ENCODE measurements around the gene OBP2A. TPM values are rescaled to one million over a fixed set of nuclear protein-coding genes. Genes with fewer than 3 reads are reported as not detected.
A peak's percentile ranks its signal among the peaks of the same experiment; 100 is the strongest.

OBP2A gene
- total RNA-seq, 6 donors from 2014 or later = not detected

GRCh38 chr9:135565141-135565628 lies 19.3 kb downstream of the OBP2A start:
- TF ChIP-seq POLR2A (IDR thresholded peaks at IDR 0.05) = no peak
- TF ChIP-seq CTCF (IDR thresholded peaks at IDR 0.05) = no peak
- no peak for TF ChIP-seq POLR2AphosphoS5 (IDR thresholded peaks at IDR 0.05)
- no peak for TF ChIP-seq EP300 (IDR thresholded peaks at IDR 0.05)
- 60 to 71% methylated on average over 1 to 7 of the region's 9 CpGs for WGBS, 2 donors

GRCh38 chr9:135565636-135566035 lies 19.7 kb downstream of the OBP2A start:
- Histone ChIP-seq H3K9me3 (peaks cover 0 to 7% (median 0%) of the 10 kb centered on the region in 4 donors), H3K27ac (no peak overlapping the region), H3K4me3 (no peak overlapping the region), H3K36me3 (no peaks in the 10 kb centered on the region), H3K27me3 (no peaks in the 10 kb centered on the region), H3K4me1 (no peaks in the 10 kb centered on the region)
- TF ChIP-seq POLR2AphosphoS5 (IDR thresholded peaks at IDR 0.05) (no peak), EP300 (IDR thresholded peaks at IDR 0.05) (no peak), POLR2A (IDR thresholded peaks at IDR 0.05) (no peak), CTCF (IDR thresholded peaks at IDR 0.05) (no peak)
- no peak for DNase-seq
- 59 to 62% methylated on average over 7 to 8 of the region's 8 CpGs for WGBS, 2 donors
- ATAC-seq (ENCODE audit: low FRiP score in 2 of 2) = no peak

More at GRCh38 chr9:135565141-135565628, 19.3 kb downstream of the OBP2A start:
- H3K9me3 ChIP-seq = peaks cover 0 to 7% (median 0%) of the 10 kb centered on the region in 4 donors
- H3K27ac ChIP-seq = no peak overlapping the region
- no peak overlapping the region for H3K4me3 ChIP-seq
- no peaks in the 10 kb centered on the region for H3K27me3 ChIP-seq
- DNase-seq (peak in 1 of 2 donors; percentile 56), ATAC-seq (ENCODE audit: low FRiP score in 2 of 2) (no peak)
- H3K36me3 ChIP-seq = no peaks in the 10 kb centered on the region
- H3K4me1 ChIP-seq = no peaks in the 10 kb centered on the region

GRCh38 chr9:135566552-135566951 lies 20.6 kb downstream of the OBP2A start:
- no peak for TF ChIP-seq EP300 (IDR thresholded peaks at IDR 0.05)
- TF ChIP-seq CTCF (IDR thresholded peaks at IDR 0.05) = no peak
- TF ChIP-seq POLR2AphosphoS5 (IDR thresholded peaks at IDR 0.05) = no peak
- TF ChIP-seq POLR2A (IDR thresholded peaks at IDR 0.05) = no peak
- H3K36me3 ChIP-seq = no peaks in the 10 kb centered on the region
- 69 to 70% methylated on average over 10 of the region's 10 CpGs for WGBS, 2 donors
- H3K4me1 ChIP-seq = no peaks in the 10 kb centered on the region
- peaks cover 0 to 7% (median 0%) of the 10 kb centered on the region in 4 donors for H3K9me3 ChIP-seq
- ATAC-seq (ENCODE audit: low FRiP score in 2 of 2) = no peak
- H3K4me3 ChIP-seq = no peak overlapping the region
- peak in 1 of 2 donors; percentile 56 for DNase-seq
- no peak overlapping the region for H3K27ac ChIP-seq
- no peaks in the 10 kb centered on the region for H3K27me3 ChIP-seq

GRCh38 chr9:135567311-135567710 lies 21.4 kb downstream of the OBP2A start:
- Histone ChIP-seq H3K4me3 (no peak overlapping the region), H3K4me1 (no peaks in the 10 kb centered on the region), H3K9me3 (peaks cover 0 to 7% (median 0%) of the 10 kb centered on the region in 4 donors), H3K36me3 (no peaks in the 10 kb centered on the region), H3K27ac (no peak overlapping the region), H3K27me3 (no peaks in the 10 kb centered on the region)
- TF ChIP-seq POLR2AphosphoS5 (IDR thresholded peaks at IDR 0.05) (no peak), CTCF (IDR thresholded peaks at IDR 0.05) (no peak), POLR2A (IDR thresholded peaks at IDR 0.05) (no peak), EP300 (IDR thresholded peaks at IDR 0.05) (no peak)
- WGBS, 2 donors = 56 to 70% methylated on average over 9 of the region's 9 CpGs
- DNase-seq (peak in 1 of 2 donors; percentile 58), ATAC-seq (ENCODE audit: low FRiP score in 2 of 2) (no peak)

- H3K4me3 ChIP-seq = no peak overlapping the region
- ATAC-seq (ENCODE audit: low FRiP score in 2 of 2) (no peak), DNase-seq (no peak)
Measured at GRCh38 chr9:135568026-135568425, 22.1 kb downstream of the OBP2A start.

More at GRCh38 chr9:135568026-135568425, 22.1 kb downstream of the OBP2A start:
- Histone ChIP-seq H3K36me3 (no peaks in the 10 kb centered on the region), H3K27me3 (no peaks in the 10 kb centered on the region), H3K4me1 (no peaks in the 10 kb centered on the region), H3K27ac (no peak overlapping the region), H3K9me3 (peaks cover 0 to 7% (median 0%) of the 10 kb centered on the region in 4 donors)
- TF ChIP-seq POLR2AphosphoS5 (IDR thresholded peaks at IDR 0.05) (no peak), EP300 (IDR thresholded peaks at IDR 0.05) (no peak), POLR2A (IDR thresholded peaks at IDR 0.05) (no peak), CTCF (IDR thresholded peaks at IDR 0.05) (no peak)
- 90 to 97% methylated on average over 6 of the region's 6 CpGs for WGBS, 2 donors
